AG04449 (cell line): Measurements from ENCODE around the gene GPX2.

Experiments used
- CTCF ChIA-PET: fragments of 350-600 bp; formaldehyde crosslinking; extraction: SDS; loops from one replicate; lab custom pipeline; 2021; ENCODE audit warnings: antibody characterized with exemption; lab: Yijun Ruan, JAX
- POLR2A ChIA-PET: fragments of 400-600, 350-600 bp; formaldehyde crosslinking; extraction: SDS; loops from one replicate; lab custom pipeline; 2020; ENCODE audit warnings: antibody characterized with exemption, inconsistent platforms; lab: Yijun Ruan, JAX
- DNase-seq: peaks from one replicate; pipeline ENCODE4 v3.0.0-alpha.2; 2010; ENCODE audit warnings: low read depth, low spot score
- H3K4me3 ChIP-seq: 2 replicates; pipeline ENCODE4 v1.5.1; 2011; ENCODE audit warnings: low read depth, mild to moderate bottlenecking, control low read depth, low read length
- CTCF ChIP-seq: IDR thresholded peaks from one replicate; pipeline ENCODE4 v1.5.1; 2011; ENCODE audit warnings: mild to moderate bottlenecking, moderate library complexity, low read length, control low read depth, inconsistent platforms; ENCODE audit not compliant: insufficient read depth; ENCODE audit errors: missing control alignments

The GPX2 gene

GRCh38 chr14:64958201-64958600 is 15.7 kb upstream of the GPX2 start:
- no peak for DNase-seq
- no peak for TF ChIP-seq CTCF
- H3K4me3 ChIP-seq, result no peak overlapping the region
- ChIA-PET POLR2A (no interaction called here), CTCF (no interaction called here)

- DNase-seq, result no peak
- no peak overlapping the region for H3K4me3 ChIP-seq
- ChIA-PET POLR2A (no interaction called here), CTCF (interaction anchor here (0.7 to 1.5 kb wide), 7 partner anchors 12 to 320 kb away, joined by 3 to 4 read pairs (median 3); no protein-coding TSS in a partner anchor)
- TF ChIP-seq CTCF, result no peak
These were observed 14.3 kb upstream of the GPX2 start for GRCh38 chr14:64956697-64957406.

- no peak for TF ChIP-seq CTCF
- DNase-seq, result no peak
- no peak overlapping the region for H3K4me3 ChIP-seq
- POLR2A ChIA-PET, result interaction anchor here (0.7 kb wide), 1 partner anchor 40 kb away, joined by 3 read pairs; no protein-coding TSS in a partner anchor
- CTCF ChIA-PET, result interaction anchor here (1.5 kb wide), 1 partner anchor 16 kb away, joined by 3 read pairs; no protein-coding TSS in a partner anchor
These were observed 12.8 kb upstream of the GPX2 start for GRCh38 chr14:64955297-64955696.

GRCh38 chr14:64954491-64955240 is 12.1 kb upstream of the GPX2 start:
- ChIA-PET CTCF (interaction anchor here (1.1 kb wide), 1 partner anchor 30 kb away, joined by 4 read pairs; no protein-coding TSS in a partner anchor), POLR2A (interaction anchor here (0.7 kb wide), 1 partner anchor 40 kb away, joined by 3 read pairs; no protein-coding TSS in a partner anchor)
- DNase-seq, result no peak
- no peak overlapping the region for H3K4me3 ChIP-seq
- no peak for TF ChIP-seq CTCF

GRCh38 chr14:64953661-64954060 is 11.1 kb upstream of the GPX2 start:
- no peak for DNase-seq
- CTCF ChIA-PET, result interaction anchor here (0.6 to 2.0 kb wide), 6 partner anchors 8 to 154 kb away, joined by 3 to 4 read pairs (median 3); no protein-coding TSS in a partner anchor
- no peak overlapping the region for H3K4me3 ChIP-seq
- POLR2A ChIA-PET, result interaction anchor here (0.5 to 0.6 kb wide), 2 partner anchors 14 to 349 kb away, joined by 3 read pairs; no protein-coding TSS in a partner anchor
- TF ChIP-seq CTCF, result no peak
